Measurements from ENCODE around the gene WWC2.

DNA sequence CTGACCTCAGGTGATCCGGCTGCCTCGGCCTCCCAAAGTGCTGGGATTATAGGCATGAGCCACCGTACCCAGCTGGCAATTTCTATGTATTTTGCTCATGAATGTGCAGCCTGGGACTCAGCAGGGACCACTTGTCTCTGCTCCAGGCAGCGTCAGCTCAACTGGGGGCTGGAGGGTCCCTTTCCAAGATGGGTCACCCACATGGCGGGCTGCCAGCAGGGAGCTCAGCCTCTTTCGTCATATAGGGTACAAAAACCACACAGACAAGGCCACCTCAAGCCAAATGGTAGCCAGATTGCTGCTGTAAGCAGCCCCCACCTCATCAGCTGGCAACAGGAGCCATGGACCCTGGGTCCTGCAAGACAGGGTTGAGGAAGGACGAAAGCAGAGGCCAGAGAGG is 225.6 kb downstream of the WWC2 start:
- TF ChIP-seq, protein P1, sequence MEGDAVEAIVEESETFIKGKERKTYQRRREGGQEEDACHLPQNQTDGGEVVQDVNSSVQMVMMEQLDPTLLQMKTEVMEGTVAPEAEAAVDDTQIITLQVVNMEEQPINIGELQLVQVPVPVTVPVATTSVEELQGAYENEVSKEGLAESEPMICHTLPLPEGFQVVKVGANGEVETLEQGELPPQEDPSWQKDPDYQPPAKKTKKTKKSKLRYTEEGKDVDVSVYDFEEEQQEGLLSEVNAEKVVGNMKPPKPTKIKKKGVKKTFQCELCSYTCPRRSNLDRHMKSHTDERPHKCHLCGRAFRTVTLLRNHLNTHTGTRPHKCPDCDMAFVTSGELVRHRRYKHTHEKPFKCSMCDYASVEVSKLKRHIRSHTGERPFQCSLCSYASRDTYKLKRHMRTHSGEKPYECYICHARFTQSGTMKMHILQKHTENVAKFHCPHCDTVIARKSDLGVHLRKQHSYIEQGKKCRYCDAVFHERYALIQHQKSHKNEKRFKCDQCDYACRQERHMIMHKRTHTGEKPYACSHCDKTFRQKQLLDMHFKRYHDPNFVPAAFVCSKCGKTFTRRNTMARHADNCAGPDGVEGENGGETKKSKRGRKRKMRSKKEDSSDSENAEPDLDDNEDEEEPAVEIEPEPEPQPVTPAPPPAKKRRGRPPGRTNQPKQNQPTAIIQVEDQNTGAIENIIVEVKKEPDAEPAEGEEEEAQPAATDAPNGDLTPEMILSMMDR (IDR thresholded peaks at IDR 0.05; ENCODE audit: low read depth, low read length): no peak
- no peak for TF ChIP-seq EZH2phosphoT487 (IDR thresholded peaks at IDR 0.05; ENCODE audit: low read depth)
